SHP77 treated with DMSO at 0.1 percent for 48 hours (cell line): ENCODE data around the gene COL6A5.
"Not testable (repeated sequence)": the region's sequence is repeated elsewhere in the genome, so short reads cannot be mapped to it uniquely, and the experiment has no call there.

ENCODE experiments used
- DNase-seq: peaks from one replicate; lab custom pipeline; 2025; lab: John Stamatoyannopoulos, UW

The COL6A5 gene

GRCh38 chr3:130384476-130385025, 39.1 kb downstream of the COL6A5 start:
- DNase-seq: no peak

GRCh38 chr3:130386604-130387263, 41.3 kb downstream of the COL6A5 start:
- DNase-seq: no peak

GRCh38 chr3:130389743-130390478, 44.4 kb downstream of the COL6A5 start:
- DNase-seq: no peak

GRCh38 chr3:130392266-130392665, 46.8 kb downstream of the COL6A5 start:
- DNase-seq: no peak

GRCh38 chr3:130393594-130393993, 48.1 kb downstream of the COL6A5 start:
- no peak for DNase-seq

- no peak for DNase-seq
Measured at GRCh38 chr3:130395331-130395730, 49.9 kb downstream of the COL6A5 start.

GRCh38 chr3:130395916-130396315, 50.4 kb downstream of the COL6A5 start:
- no peak for DNase-seq

GRCh38 chr3:130404401-130404800, 58.9 kb downstream of the COL6A5 start:
- DNase-seq: no peak

GRCh38 chr3:130405956-130406355, 60.5 kb downstream of the COL6A5 start:
- no peak for DNase-seq

GRCh38 chr3:130408253-130408652, 62.8 kb downstream of the COL6A5 start:
- DNase-seq: not testable (repeated sequence)

GRCh38 chr3:130411320-130411719, 65.8 kb downstream of the COL6A5 start:
- no peak for DNase-seq

- no peak for DNase-seq
Measured at GRCh38 chr3:130412991-130413560, 67.6 kb downstream of the COL6A5 start.

GRCh38 chr3:130414457-130414856, 69.0 kb downstream of the COL6A5 start:
- DNase-seq: no peak

- DNase-seq: no peak
Measured at GRCh38 chr3:130420466-130420865, 75.0 kb downstream of the COL6A5 start.

GRCh38 chr3:130423064-130423463, 77.6 kb downstream of the COL6A5 start:
- DNase-seq: no peak

GRCh38 chr3:130424837-130425236, 79.4 kb downstream of the COL6A5 start:
- no peak for DNase-seq

GRCh38 chr3:130425484-130425883, 80.0 kb downstream of the COL6A5 start:
- DNase-seq: no peak

GRCh38 chr3:130426206-130426605, 80.7 kb downstream of the COL6A5 start:
- DNase-seq: no peak

GRCh38 chr3:130428871-130429712, 83.6 kb downstream of the COL6A5 start:
- no peak for DNase-seq

- no peak for DNase-seq
Measured at GRCh38 chr3:130429713-130430023, 84.2 kb downstream of the COL6A5 start.

- DNase-seq: no peak
Measured at GRCh38 chr3:130430266-130430665, 84.8 kb downstream of the COL6A5 start.

- DNase-seq: not testable (repeated sequence)
Measured at GRCh38 chr3:130432086-130432485, 86.6 kb downstream of the COL6A5 start.
